NB4 (cell line): ENCODE measurements around the gene SCGB1C2.

Experiments
- DNase-seq: peaks from one replicate; pipeline ENCODE4 v3.0.0; 2010; ENCODE audit warnings: low read depth
- H3K4me3 ChIP-seq: one replicate; pipeline ENCODE4 v1.5.1; 2011; ENCODE audit warnings: mild to moderate bottlenecking, low read depth, low read length, moderate library complexity
- MYC ChIP-seq: IDR thresholded peaks from 2 replicates; pipeline ENCODE4 v1.6.1; 2011; ENCODE audit warnings: low read depth, low read length
- POLR2A ChIP-seq: IDR thresholded peaks from 2 replicates; pipeline ENCODE4 v1.6.1; 2011; ENCODE audit warnings: mild to moderate bottlenecking; ENCODE audit not compliant: insufficient read length; ENCODE audit errors: extremely low read depth
- TF ChIP-seq, protein P1 (sequence below): IDR thresholded peaks from 2 replicates; pipeline ENCODE4 v1.6.1; 2011; ENCODE audit warnings: low read depth, low read length
- TF ChIP-seq, protein P2 (sequence below): IDR thresholded peaks from one replicate; pipeline ENCODE4 v1.5.1; 2012; ENCODE audit warnings: low read depth, low read length

Gene SCGB1C2

DNA sequence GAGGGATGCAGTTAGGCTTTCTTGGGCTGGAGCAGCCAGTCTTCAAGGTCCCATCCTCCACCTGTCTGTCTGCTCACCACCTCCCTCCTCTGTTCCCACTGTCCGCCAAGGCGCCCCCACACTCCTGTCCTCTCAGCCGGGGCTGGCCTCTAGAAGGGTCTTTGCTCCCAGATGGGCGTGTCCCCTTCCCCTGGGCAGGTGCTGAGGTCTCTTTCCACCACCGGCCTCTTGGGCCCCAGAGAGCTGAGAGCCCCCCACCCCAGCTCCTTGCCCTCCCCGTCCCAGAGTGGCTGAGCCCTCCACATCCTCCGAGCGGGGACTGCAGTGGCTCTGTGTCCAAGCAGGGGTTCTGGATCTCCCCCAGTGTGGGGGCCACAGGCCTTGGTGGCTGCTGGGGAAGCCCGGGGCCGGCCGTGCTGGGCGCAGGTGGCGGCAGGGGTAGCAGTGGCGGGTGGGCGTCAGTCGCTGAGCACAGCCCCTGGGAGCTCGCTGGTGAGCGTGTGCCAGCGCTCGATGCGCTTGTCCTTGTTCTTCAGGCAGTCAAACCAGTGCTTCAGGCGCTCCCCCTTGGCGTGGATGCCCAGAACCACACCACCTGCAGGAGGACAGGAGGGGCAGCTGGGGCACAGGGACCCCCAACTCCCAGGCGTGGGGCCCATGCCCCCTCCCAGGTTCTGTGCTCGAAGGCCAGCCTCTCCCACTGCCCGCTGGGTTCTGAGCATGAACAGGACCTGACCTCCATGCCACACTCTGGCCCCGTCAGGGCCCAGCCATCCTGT is 9.8 kb downstream of the SCGB1C2 start:
- DNase-seq = no peak
- no peak overlapping the region for H3K4me3 ChIP-seq

GRCh38 chr17:147796-148740 is 10.7 kb downstream of the SCGB1C2 start:
- TF ChIP-seq MYC = no peak
- TF ChIP-seq, protein P1, sequence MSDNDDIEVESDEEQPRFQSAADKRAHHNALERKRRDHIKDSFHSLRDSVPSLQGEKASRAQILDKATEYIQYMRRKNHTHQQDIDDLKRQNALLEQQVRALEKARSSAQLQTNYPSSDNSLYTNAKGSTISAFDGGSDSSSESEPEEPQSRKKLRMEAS = no peak
- TF ChIP-seq POLR2A = no peak
- TF ChIP-seq, protein P2, sequence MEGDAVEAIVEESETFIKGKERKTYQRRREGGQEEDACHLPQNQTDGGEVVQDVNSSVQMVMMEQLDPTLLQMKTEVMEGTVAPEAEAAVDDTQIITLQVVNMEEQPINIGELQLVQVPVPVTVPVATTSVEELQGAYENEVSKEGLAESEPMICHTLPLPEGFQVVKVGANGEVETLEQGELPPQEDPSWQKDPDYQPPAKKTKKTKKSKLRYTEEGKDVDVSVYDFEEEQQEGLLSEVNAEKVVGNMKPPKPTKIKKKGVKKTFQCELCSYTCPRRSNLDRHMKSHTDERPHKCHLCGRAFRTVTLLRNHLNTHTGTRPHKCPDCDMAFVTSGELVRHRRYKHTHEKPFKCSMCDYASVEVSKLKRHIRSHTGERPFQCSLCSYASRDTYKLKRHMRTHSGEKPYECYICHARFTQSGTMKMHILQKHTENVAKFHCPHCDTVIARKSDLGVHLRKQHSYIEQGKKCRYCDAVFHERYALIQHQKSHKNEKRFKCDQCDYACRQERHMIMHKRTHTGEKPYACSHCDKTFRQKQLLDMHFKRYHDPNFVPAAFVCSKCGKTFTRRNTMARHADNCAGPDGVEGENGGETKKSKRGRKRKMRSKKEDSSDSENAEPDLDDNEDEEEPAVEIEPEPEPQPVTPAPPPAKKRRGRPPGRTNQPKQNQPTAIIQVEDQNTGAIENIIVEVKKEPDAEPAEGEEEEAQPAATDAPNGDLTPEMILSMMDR = no peak
- no peak overlapping the region for H3K4me3 ChIP-seq
- DNase-seq = no peak

More for the DNA sequence above, 9.8 kb downstream of the SCGB1C2 start:
- TF ChIP-seq MYC = no peak
- TF ChIP-seq POLR2A = no peak
- TF ChIP-seq, protein P1 = no peak
- TF ChIP-seq, protein P2 = no peak

DNA sequence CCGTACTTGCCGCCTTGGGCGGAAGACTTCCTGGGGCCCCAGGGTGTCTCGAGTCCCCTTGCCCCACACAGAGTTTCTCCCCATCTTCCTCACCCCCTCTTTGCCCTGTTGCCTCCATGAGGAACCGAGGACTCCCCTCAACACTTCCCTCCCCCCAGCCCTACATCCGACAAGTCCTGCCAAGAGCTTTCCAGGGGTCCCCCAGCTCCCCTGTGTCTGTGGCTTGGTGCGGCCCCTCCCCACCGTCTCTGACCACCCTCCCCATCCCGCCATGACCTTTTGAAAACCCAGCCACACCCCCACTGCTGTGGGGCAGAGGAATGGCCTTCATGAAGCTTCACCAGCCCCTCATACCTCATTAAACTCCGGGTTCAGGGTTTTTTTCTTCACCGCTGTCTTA is 11.4 kb downstream of the SCGB1C2 start:
- DNase-seq = no peak
- TF ChIP-seq POLR2A = no peak
- no peak for TF ChIP-seq MYC
- TF ChIP-seq, protein P1 = no peak
- TF ChIP-seq, protein P2 = no peak
- H3K4me3 ChIP-seq = no peak overlapping the region

DNA sequence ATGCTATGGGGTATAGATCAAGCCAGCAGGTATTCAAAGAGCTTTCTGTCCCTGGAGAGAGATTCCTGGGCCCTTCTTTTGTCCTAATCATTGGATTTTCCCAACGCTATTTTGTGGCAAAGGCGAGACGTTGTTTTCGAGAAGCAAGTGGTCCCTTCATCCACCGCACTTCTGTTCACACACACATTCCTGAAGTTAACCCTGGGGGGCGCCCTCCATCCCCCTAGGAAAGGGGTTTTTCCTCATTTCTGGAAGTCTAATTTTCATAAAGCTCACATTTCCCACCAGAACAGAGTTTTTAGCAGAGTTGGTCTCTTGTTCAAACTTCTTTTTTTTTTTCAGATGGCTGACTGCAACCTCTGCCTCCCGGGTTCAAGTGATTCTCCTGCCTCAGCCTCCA is 11.9 kb downstream of the SCGB1C2 start:
- no peak overlapping the region for H3K4me3 ChIP-seq
- no peak for DNase-seq
- TF ChIP-seq, protein P1 = no peak
- TF ChIP-seq, protein P2 = no peak
- TF ChIP-seq POLR2A (no peak), MYC (no peak)

DNA sequence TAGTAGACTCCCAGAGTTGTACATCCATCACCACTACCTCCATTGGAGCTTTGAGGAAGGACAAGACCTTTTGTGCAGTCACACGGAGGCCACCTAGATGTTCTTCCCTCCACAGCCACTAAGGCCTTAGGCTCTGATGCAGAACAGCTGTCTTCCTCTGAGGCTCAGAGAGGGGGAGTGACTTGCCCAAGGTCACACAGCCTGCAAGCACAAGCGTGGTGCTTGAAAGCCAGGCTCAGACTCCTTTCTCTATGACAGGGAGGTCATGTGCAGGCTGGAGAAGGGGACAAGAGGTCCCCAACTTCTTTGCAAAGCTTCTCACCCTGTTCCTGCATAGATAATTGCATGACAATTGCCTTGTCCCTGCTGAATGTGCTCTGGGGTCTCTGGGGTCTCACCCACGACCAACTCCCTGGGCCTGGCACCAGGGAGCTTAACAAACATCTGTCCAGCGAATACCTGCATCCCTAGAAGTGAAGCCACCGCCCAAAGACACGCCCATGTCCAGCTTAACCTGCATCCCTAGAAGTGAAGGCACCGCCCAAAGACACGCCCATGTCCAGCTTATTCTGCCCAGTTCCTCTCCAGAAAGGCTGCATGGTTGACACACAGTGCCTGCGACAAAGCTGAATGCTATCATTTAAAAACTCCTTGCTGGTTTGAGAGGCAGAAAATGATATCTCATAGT is 12.7 kb downstream of the SCGB1C2 start:
- DNase-seq = no peak
- TF ChIP-seq, protein P2 = no peak
- no peak for TF ChIP-seq POLR2A
- H3K4me3 ChIP-seq = no peak overlapping the region
